Endothelial cell of umbilical vein (primary cell): ENCODE data around the gene SECISBP2. TPM values are rescaled to one million over a fixed set of nuclear protein-coding genes. Genes with fewer than 3 reads are reported as not detected.

Experiments
- BruUV-seq: library from RNA; stranded (reverse); fragments of 400-500 nt; replicated peaks from 2 replicates; lab custom pipeline; 2021; lab: Mats Ljungman, UMichigan
- CTCF ChIA-PET: fragments of 300-600, 350-600 bp; sonication (Branson Sonifier 250); formaldehyde crosslinking; loops from one replicate; lab custom pipeline; 2021; ENCODE audit warnings: antibody characterized with exemption, inconsistent platforms; lab: Charles Lee
- POLR2A ChIA-PET: fragments of 300-600, 350-600 bp; sonication (Branson Sonifier 250); formaldehyde crosslinking; loops from one replicate; lab custom pipeline; 2021; ENCODE audit warnings: antibody characterized with exemption, inconsistent platforms; lab: Charles Lee
- DNase-seq: peaks from one replicate; pipeline ENCODE4 v3.0.0-alpha.2; 2011; ENCODE audit warnings: low read depth, low spot score
- FAIRE-seq: peaks from 2 replicates; lab custom pipeline; 2011; peaks lifted over from hg19 to GRCh38; lab: Jason Lieb, UNC
- H2AFZ ChIP-seq: 2 replicates; pipeline ENCODE4 v1.6.0; 2012; ENCODE audit warnings: low read depth, low read length, control low read depth, inconsistent platforms
- H3K27ac ChIP-seq: 2 replicates; pipeline ENCODE4 v1.5.1; 2011; ENCODE audit warnings: low read depth, mild to moderate bottlenecking, control low read depth, low read length, moderate library complexity; ENCODE audit not compliant: insufficient read depth
- H3K27me3 ChIP-seq, 2 experiments: 2 replicates each; pipeline versions ENCODE4 v1.6.0 to v1.6.1; 2011; ENCODE audit warnings: low read length in 2 of 2, mixed read lengths in 1 of 2; ENCODE audit not compliant: control insufficient read depth in 2 of 2, insufficient read depth in 2 of 2
- H3K36me3 ChIP-seq, 2 experiments: 2 replicates in 1 of 2; 3 replicates in 1 of 2; pipeline ENCODE4 v1.5.1; 2011; ENCODE audit warnings: low read length in 2 of 2, mild to moderate bottlenecking in 1 of 2, moderate library complexity in 1 of 2; ENCODE audit not compliant: control insufficient read depth in 2 of 2, insufficient read depth in 2 of 2; ENCODE audit errors: extremely low read depth in 1 of 2
- H3K4me1 ChIP-seq: 3 replicates; pipeline ENCODE4 v1.5.1; 2011; ENCODE audit warnings: mild to moderate bottlenecking, low read length; ENCODE audit not compliant: control insufficient read depth, insufficient read depth; ENCODE audit errors: extremely low read depth
- H3K4me2 ChIP-seq: 2 replicates; pipeline ENCODE4 v1.6.1; 2011; ENCODE audit warnings: low read length, control low read depth, mixed read lengths; ENCODE audit not compliant: insufficient read depth
- H3K4me3 ChIP-seq, 3 experiments: fragments of 200-600 bp in 1 of 3; sonication (generic), shearing (Covaris generic) in 1 of 3; replicated peaks in 1 of 3; 2 replicates each; pipeline ENCODE4 v1.5.1; 2011 to 2016; ENCODE audit warnings: control low read depth in 3 of 3, low read length in 3 of 3, mild to moderate bottlenecking in 2 of 3, inconsistent platforms in 1 of 3, low read depth in 1 of 3, moderate library complexity in 1 of 3; ENCODE audit not compliant: insufficient read depth in 1 of 3
- H3K79me2 ChIP-seq: 2 replicates; pipeline ENCODE4 v1.6.0; 2012; ENCODE audit warnings: low read length, inconsistent platforms; ENCODE audit not compliant: control insufficient read depth, insufficient read depth
- H3K9ac ChIP-seq: replicated peaks from 2 replicates; pipeline ENCODE3; 2011; ENCODE audit warnings: low read length, control low read depth; ENCODE audit not compliant: insufficient read depth; ENCODE audit errors: extremely low read depth
- H3K9me1 ChIP-seq: replicated peaks from 3 replicates; pipeline ENCODE4 v1.6.0; 2011; ENCODE audit warnings: mild to moderate bottlenecking, low read length; ENCODE audit not compliant: control insufficient read depth, insufficient read depth; ENCODE audit errors: extremely low read depth
- H3K9me3 ChIP-seq: replicated peaks from 2 replicates; pipeline ENCODE4 v1.5.1; 2012; ENCODE audit warnings: low read length, inconsistent platforms; ENCODE audit not compliant: control insufficient read depth, insufficient read depth
- H4K20me1 ChIP-seq: replicated peaks from 2 replicates; pipeline ENCODE3; 2011; ENCODE audit warnings: mild to moderate bottlenecking, low read length; ENCODE audit not compliant: control insufficient read depth, insufficient read depth; ENCODE audit errors: extremely low read depth
- EZH2 ChIP-seq: IDR thresholded peaks from 2 replicates; pipeline ENCODE4 v1.6.1; 2012; ENCODE audit warnings: borderline replicate concordance, low read depth, mild to moderate bottlenecking, moderate library complexity, low read length, inconsistent platforms; ENCODE audit not compliant: severe bottlenecking
- FOS ChIP-seq: IDR thresholded peaks from 2 replicates; pipeline ENCODE4 v1.6.1; 2011; ENCODE audit warnings: mild to moderate bottlenecking, low read length, moderate library complexity, borderline replicate concordance; ENCODE audit not compliant: insufficient read depth
- GATA2 ChIP-seq: IDR thresholded peaks from 2 replicates; pipeline ENCODE4 v1.7.0; 2011; ENCODE audit warnings: low read depth, mild to moderate bottlenecking, moderate library complexity, mixed read lengths, low read length; ENCODE audit not compliant: insufficient read length, insufficient read depth
- JUN ChIP-seq: IDR thresholded peaks from 2 replicates; pipeline ENCODE4 v1.6.1; 2011; ENCODE audit warnings: borderline replicate concordance, low read depth; ENCODE audit not compliant: insufficient read length, insufficient read depth
- MYC ChIP-seq: IDR thresholded peaks from one replicate; pipeline ENCODE4 v1.6.1; 2011; ENCODE audit warnings: mild to moderate bottlenecking, low read depth, low read length
- POLR2A ChIP-seq: IDR thresholded peaks from 2 replicates; pipeline ENCODE4 v1.6.1; 2012; ENCODE audit warnings: low read depth, mild to moderate bottlenecking, control low read depth, low read length
- POLR2AphosphoS5 ChIP-seq: IDR thresholded peaks from 2 replicates; pipeline ENCODE4 v1.6.1; 2012; ENCODE audit warnings: low read depth, mild to moderate bottlenecking, control low read depth, low read length, moderate library complexity; ENCODE audit not compliant: insufficient read depth
- dilution Hi-C: fragments of 300-500 bp; cut with MboI; formaldehyde crosslinking; loops from one replicate; pipeline ENCODE4 v1.15.0; 2019; ENCODE audit warnings: low sequenced_read_pairs; ENCODE audit not compliant: extremely low pct_ligation_motif_present
- intact Hi-C: fragments of 100-400 bp; cut with micrococcal nuclease; formaldehyde crosslinking; loops from one replicate; pipeline ENCODE4 v1.10.0; 2022
- polyA plus RNA-seq, 4 experiments: library from polyadenylated mRNA; depleted of rRNA in 3 of 4; stranded (reverse) in 3 of 4; unstranded in 1 of 4; fragments of >200 nt; gene quantifications; 2 replicates each; pipeline versions ENCODE4 v1.2.1 to v1.2.3, GENCODE V29; 2011 to 2012; ENCODE audit warnings: missing spikeins in 1 of 4
- total RNA-seq: library from RNA; stranded (reverse); gene quantifications from 2 replicates; pipeline ENCODE4 v1.2.3, GENCODE V29; 2021
- TF ChIP-seq, protein P1 (sequence below), 2 donors: IDR thresholded peaks; 1 replicate in 1 of 2; 2 replicates in 1 of 2; pipeline ENCODE4 v1.5.1; 2011; ENCODE audit warnings: low read length in 2 of 2, mild to moderate bottlenecking in 2 of 2, moderate library complexity in 2 of 2, control low read depth in 1 of 2, inconsistent platforms in 1 of 2, low read depth in 1 of 2; ENCODE audit not compliant: insufficient read depth in 1 of 2; ENCODE audit errors: extremely low read depth in 1 of 2
- TF ChIP-seq, protein P2 (sequence below): IDR thresholded peaks from 2 replicates; pipeline ENCODE4 v1.6.1; 2011; ENCODE audit not compliant: insufficient read depth, insufficient read length

The SECISBP2 gene
- total and polyA plus RNA-seq, 2 donors (not counting 3 experiments of a cell fraction or from before 2014, with no cell fraction given), result 22.7 to 36.3 TPM

DNA sequence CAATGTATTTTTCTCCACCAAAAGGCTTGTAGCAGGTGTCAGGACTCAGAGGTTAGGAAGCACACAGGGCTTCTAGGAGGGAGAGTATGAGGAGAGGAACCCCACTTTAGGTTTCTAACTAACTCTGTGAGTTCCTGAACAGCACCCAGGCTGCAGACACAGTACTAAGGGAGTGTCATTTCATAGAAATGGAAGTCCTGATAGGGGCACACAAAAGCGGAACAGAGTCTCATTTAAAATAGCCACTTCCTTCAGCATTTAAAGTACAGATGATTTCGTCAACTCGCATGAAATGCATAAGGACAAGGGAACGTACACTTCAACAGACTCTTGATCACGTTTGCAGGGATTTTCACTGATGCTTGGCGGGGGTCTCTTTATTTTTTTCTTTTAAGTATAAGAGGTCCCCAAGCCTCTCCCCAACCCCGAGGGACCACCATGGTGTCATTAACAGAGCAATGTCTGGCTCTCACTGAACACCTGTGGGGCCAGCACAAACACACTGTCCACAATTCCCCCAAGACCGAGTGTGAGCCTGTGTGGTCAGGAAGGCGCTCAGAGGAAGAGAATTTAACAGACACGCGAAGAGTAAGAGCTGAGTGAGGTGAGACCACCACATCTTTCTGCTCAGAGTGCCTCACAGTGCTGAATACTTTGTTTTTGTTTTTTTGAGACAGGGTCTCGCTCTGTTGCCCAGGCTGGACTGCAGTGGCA, 82.3 kb downstream of the SECISBP2 start:
- dilution Hi-C loops (no loop called here), intact Hi-C loops (no loop called here)
- DNase-seq (no peak), FAIRE-seq (no peak)
- H3K36me3 ChIP-seq, result no peaks in the 10 kb centered on the region
- BruUV-seq, result no TSS peak
- no peak overlapping the region for H3K27ac ChIP-seq
- no peaks in the 10 kb centered on the region for H3K79me2 ChIP-seq
- CTCF ChIA-PET, result interaction anchor here (1.8 kb wide), 1 partner anchor 148 kb away, joined by 10 read pairs; no protein-coding TSS in a partner anchor
- no peaks in the 10 kb centered on the region for H3K4me1 ChIP-seq
- POLR2A ChIA-PET, result no interaction called here
- H3K4me2 ChIP-seq, result no peak overlapping the region
- no peaks in the 10 kb centered on the region for H3K27me3 ChIP-seq
- H3K9ac ChIP-seq, result no peak overlapping the region
- no peak for TF ChIP-seq EZH2
- no peak for TF ChIP-seq JUN
- TF ChIP-seq POLR2A, result no peak
- TF ChIP-seq MYC, result no peak
- TF ChIP-seq, protein P1, sequence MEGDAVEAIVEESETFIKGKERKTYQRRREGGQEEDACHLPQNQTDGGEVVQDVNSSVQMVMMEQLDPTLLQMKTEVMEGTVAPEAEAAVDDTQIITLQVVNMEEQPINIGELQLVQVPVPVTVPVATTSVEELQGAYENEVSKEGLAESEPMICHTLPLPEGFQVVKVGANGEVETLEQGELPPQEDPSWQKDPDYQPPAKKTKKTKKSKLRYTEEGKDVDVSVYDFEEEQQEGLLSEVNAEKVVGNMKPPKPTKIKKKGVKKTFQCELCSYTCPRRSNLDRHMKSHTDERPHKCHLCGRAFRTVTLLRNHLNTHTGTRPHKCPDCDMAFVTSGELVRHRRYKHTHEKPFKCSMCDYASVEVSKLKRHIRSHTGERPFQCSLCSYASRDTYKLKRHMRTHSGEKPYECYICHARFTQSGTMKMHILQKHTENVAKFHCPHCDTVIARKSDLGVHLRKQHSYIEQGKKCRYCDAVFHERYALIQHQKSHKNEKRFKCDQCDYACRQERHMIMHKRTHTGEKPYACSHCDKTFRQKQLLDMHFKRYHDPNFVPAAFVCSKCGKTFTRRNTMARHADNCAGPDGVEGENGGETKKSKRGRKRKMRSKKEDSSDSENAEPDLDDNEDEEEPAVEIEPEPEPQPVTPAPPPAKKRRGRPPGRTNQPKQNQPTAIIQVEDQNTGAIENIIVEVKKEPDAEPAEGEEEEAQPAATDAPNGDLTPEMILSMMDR (IDR thresholded peaks at IDR 0.05; ENCODE audit: extremely low read depth in 1 of 2, insufficient read depth in 1 of 2, low read depth in 1 of 2, low read length in 2 of 2), result no peak
- TF ChIP-seq FOS, result no peak
- no peak for TF ChIP-seq GATA2
- TF ChIP-seq, protein P2, sequence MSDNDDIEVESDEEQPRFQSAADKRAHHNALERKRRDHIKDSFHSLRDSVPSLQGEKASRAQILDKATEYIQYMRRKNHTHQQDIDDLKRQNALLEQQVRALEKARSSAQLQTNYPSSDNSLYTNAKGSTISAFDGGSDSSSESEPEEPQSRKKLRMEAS, result no peak
- TF ChIP-seq POLR2AphosphoS5, result no peak
- H3K9me3 ChIP-seq, result no peaks in the 10 kb centered on the region
- H3K9me1 ChIP-seq, result no peaks in the 10 kb centered on the region
- no peak overlapping the region for H2AFZ ChIP-seq
- no peaks in the 10 kb centered on the region for H4K20me1 ChIP-seq
- no peak overlapping the region for H3K4me3 ChIP-seq
